Measurements from ENCODE around the gene KDM2A. TPM values are rescaled to one million over a fixed set of nuclear protein-coding genes. Genes with fewer than 3 reads are reported as not detected.

Gene KDM2A
- total and polyA plus RNA-seq, 2 of the 13 experiments (the other 11 are each of a cell fraction or from before 2014, with no cell fraction given) = 31.3 to 31.4 TPM

DNA sequence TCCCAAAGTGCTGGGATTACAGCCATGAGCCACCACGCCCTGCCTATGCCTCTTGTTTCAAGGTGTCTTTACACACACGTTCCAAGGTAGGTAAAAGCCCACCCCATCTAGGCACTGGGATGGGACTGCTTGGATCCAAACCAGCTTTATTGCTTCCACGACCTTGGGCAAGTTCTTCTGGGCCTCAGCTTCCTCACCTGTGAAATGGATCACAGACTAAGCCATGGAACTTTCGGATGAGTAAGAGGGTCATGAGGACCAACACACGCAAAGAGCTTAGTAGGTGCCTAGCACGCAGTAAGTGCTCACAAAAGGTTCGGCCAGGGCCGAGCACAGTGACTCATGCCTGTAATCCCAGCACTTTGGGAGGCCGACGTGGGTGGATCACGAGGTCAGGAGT is 46.8 kb upstream of the KDM2A start:
- no peaks in the 10 kb centered on the region for H3K36me3 ChIP-seq (replicated peaks in 1 of 2; ENCODE audit: control insufficient read depth in 1 of 2, insufficient read depth in 2 of 2, low read length in 2 of 2)

DNA sequence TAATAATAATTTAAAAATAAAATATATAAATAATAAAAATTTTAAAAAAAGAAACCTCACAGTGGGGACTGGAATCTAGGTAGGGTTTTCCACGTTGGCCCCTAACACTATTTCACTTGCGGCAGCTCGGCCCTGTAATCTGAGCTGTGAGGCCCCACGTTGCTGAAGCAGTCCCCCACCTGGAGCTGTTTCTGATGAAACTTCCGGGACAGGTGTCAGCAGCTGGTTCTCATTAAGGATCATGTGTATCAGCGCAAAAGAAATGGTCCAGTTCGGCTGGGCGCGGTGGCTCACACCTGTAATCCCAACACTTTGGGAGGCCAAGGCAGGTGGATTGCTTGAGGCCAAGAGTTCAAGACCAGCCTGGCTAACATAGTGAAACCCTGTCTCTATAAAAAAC is 45.2 kb upstream of the KDM2A start:
- no peak overlapping the region for H3K9ac ChIP-seq (ENCODE audit: insufficient read depth, low read depth, low read length)
- WGBS (ENCODE audit: low lambda C conversion rate) = 83% methylated on average over 9 of the region's 9 CpGs
- ChIA-PET POLR2A (no interaction called here), CTCF (ENCODE audit: low intra/inter-chr PET ratio, low total read pairs) (no interaction called here)
- ATAC-seq (no peak), FAIRE-seq (no peak), DNase-seq (ENCODE audit: low spot score) (no peak)
- BruUV-seq (replicated peaks) = no TSS peak
- no peak overlapping the region for H3K27ac ChIP-seq (ENCODE audit: extremely low read length, insufficient read depth, low read length)
- no peaks in the 10 kb centered on the region for H3K9me3 ChIP-seq (ENCODE audit: low read length)
- no peak overlapping the region for H2AFZ ChIP-seq (ENCODE audit: low read length)
- H3K36me3 ChIP-seq (replicated peaks in 1 of 2; ENCODE audit: control insufficient read depth in 1 of 2, insufficient read depth in 2 of 2, low read length in 2 of 2) = no peaks in the 10 kb centered on the region
- H3K4me2 ChIP-seq (ENCODE audit: low read depth, low read length) = no peak overlapping the region
- H3K79me2 ChIP-seq (ENCODE audit: insufficient read depth, low read length) = no peaks in the 10 kb centered on the region
- H3K4me1 ChIP-seq (ENCODE audit: insufficient read depth, low read length) = peaks cover 34% of the 10 kb centered on the region
- H3K4me3 ChIP-seq (replicated peaks in 1 of 3; ENCODE audit: insufficient read depth in 1 of 3, low read depth in 2 of 3, low read length in 3 of 3) = no peak overlapping the region
- H4K20me1 ChIP-seq (ENCODE audit: insufficient read depth, low read length) = no peaks in the 10 kb centered on the region
- intact Hi-C loops (cut with micrococcal nuclease; ENCODE audit: unreplicated experiment) = no loop called here
- in situ Hi-C loops (cut with HindIII; ENCODE audit: extremely low pct_ligation_motif_present, low pct_unique_long_range_greater_than_20kb) = no loop called here
- H3K27me3 ChIP-seq (ENCODE audit: control insufficient read depth in 1 of 2, insufficient read depth in 2 of 2, low read length in 2 of 2) = peaks cover 3 to 13% of the 10 kb centered on the region in 2 experiments; a peak in 4 of 5 replicates
- TF ChIP-seq ZNF530 (CRISPR knock-in tag; IDR thresholded peaks at IDR 0.05; ENCODE audit: low read depth) (no peak), GABPA (IDR thresholded peaks at IDR 0.05; ENCODE audit: low read depth, low read length) (no peak), GABPA (CRISPR knock-in tag; IDR thresholded peaks at IDR 0.05; ENCODE audit: low read depth) (peak; percentile 65), ATF4 (CRISPR knock-in tag; IDR thresholded peaks at IDR 0.05) (peak in 1 of 2 experiments; percentile 89; a peak in 2 of 4 replicates), HCFC1 (IDR thresholded peaks at IDR 0.05; ENCODE audit: low read depth, low read length) (no peak), TOPORS (CRISPR knock-in tag; IDR thresholded peaks at IDR 0.05) (no peak), MAFK (conservative IDR thresholded peaks at IDR 0.05 in 1 of 2, IDR thresholded peaks at IDR 0.05 in 1 of 2; ENCODE audit: low read length in 2 of 2) (no peak), GABPB1 (CRISPR knock-in tag; IDR thresholded peaks at IDR 0.05) (peak; percentile 50), PRDM15 (CRISPR knock-in tag; IDR thresholded peaks at IDR 0.05) (no peak)

More for the DNA sequence above, 46.8 kb upstream of the KDM2A start:
- BruUV-seq (replicated peaks) = no TSS peak
- no peaks in the 10 kb centered on the region for H3K9me3 ChIP-seq (ENCODE audit: low read length)
- no peak overlapping the region for H2AFZ ChIP-seq (ENCODE audit: low read length)
- 76% methylated on average over 8 of the region's 11 CpGs for WGBS (ENCODE audit: low lambda C conversion rate)
- H3K4me3 ChIP-seq (replicated peaks in 1 of 3; ENCODE audit: insufficient read depth in 1 of 3, low read depth in 2 of 3, low read length in 3 of 3) = no peak overlapping the region
- H3K27me3 ChIP-seq (ENCODE audit: control insufficient read depth in 1 of 2, insufficient read depth in 2 of 2, low read length in 2 of 2) = peaks cover 5 to 7% of the 10 kb centered on the region in 2 experiments; a peak in 4 of 5 replicates
- DNase-seq (ENCODE audit: low spot score) (no peak), FAIRE-seq (no peak), ATAC-seq (no peak)
- intact Hi-C loops (cut with micrococcal nuclease; ENCODE audit: unreplicated experiment) = no loop called here
- POLR2A ChIA-PET = no interaction called here
- H3K79me2 ChIP-seq (ENCODE audit: insufficient read depth, low read length) = no peaks in the 10 kb centered on the region
- H3K4me2 ChIP-seq (ENCODE audit: low read depth, low read length) = no peak overlapping the region
- in situ Hi-C loops (cut with HindIII; ENCODE audit: extremely low pct_ligation_motif_present, low pct_unique_long_range_greater_than_20kb) = no loop called here
- no peak overlapping the region for H3K9ac ChIP-seq (ENCODE audit: insufficient read depth, low read depth, low read length)
- no peak for TF ChIP-seq ZNF550 (CRISPR knock-in tag; IDR thresholded peaks at IDR 0.05; ENCODE audit: borderline replicate concordance)
- TF ChIP-seq ZSCAN21 (CRISPR knock-in tag; IDR thresholded peaks at IDR 0.05; ENCODE audit: borderline replicate concordance) = no peak
- no peak for TF ChIP-seq HMGA1 (CRISPR knock-in tag; conservative IDR thresholded peaks at IDR 0.05)
- TF ChIP-seq LBX2 (CRISPR knock-in tag; IDR thresholded peaks at IDR 0.05; ENCODE audit: borderline replicate concordance) = no peak
- TF ChIP-seq ZNF629 (CRISPR knock-in tag; conservative IDR thresholded peaks at IDR 0.05) = peak; percentile 69; the same call in 1 of the 2 replicates
- TF ChIP-seq ISL2 (CRISPR knock-in tag; IDR thresholded peaks at IDR 0.05) = no peak
- TF ChIP-seq ZNF781 (CRISPR knock-in tag; IDR thresholded peaks at IDR 0.05; ENCODE audit: borderline replicate concordance, not compliant biosample characterization) = no peak
- peaks cover 20% of the 10 kb centered on the region for H3K4me1 ChIP-seq (ENCODE audit: insufficient read depth, low read length)
- H3K27ac ChIP-seq (ENCODE audit: extremely low read length, insufficient read depth, low read length) = no peak overlapping the region
- H4K20me1 ChIP-seq (ENCODE audit: insufficient read depth, low read length) = no peaks in the 10 kb centered on the region
- CTCF ChIA-PET (ENCODE audit: low intra/inter-chr PET ratio, low total read pairs) = interaction anchor here (1.5 kb wide), 1 partner anchor 18 kb away, joined by 14 read pairs; no protein-coding TSS in a partner anchor
